HEK293T (cell line): ENCODE data around the gene HCFC2.

Experiments used
- FOXK2 ChIP-seq: fragments of 450-650 bp; IDR thresholded peaks from 2 replicates; pipeline ENCODE4 v1.6.1; 2016; ENCODE audit warnings: mild to moderate bottlenecking
- FOXM1 ChIP-seq: fragments of 450-650 bp; IDR thresholded peaks from 2 replicates; pipeline ENCODE4 v1.6.1; 2017; ENCODE audit warnings: mild to moderate bottlenecking, borderline replicate concordance

DNA sequence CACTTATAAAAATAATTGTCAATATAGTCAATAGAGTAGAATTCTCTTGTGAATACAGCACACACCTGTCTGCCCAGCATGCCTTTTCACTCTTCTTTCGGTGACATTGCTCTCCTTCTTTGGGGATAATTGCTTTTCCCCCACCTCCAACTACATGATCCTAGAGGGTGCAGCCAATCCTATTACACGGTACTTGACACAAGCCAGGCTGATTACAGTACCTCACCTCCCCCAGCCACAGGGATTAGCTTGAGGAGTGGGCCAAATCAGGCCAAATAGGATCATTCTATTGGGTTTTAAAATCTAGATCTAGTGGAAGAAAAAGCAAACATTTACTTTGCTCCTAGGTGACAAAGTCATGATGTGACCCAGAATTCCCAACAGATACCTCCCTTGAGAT lies 90.5 kb downstream of the HCFC2 start:
- TF ChIP-seq FOXM1 (no peak), FOXK2 (no peak)
